ELF-1 (cell line): ENCODE data around the gene ENTPD7.
A peak's percentile ranks its signal among the peaks of the same experiment; 100 is the strongest.
"Not testable (repeated sequence)": the region's sequence is repeated elsewhere in the genome, so short reads cannot be mapped to it uniquely, and the experiment has no call there.

Experiments
- DNase-seq: peaks from one replicate; pipeline ENCODE4 v3.0.0-alpha.2; 2016; ENCODE audit warnings: low read depth, low spot score

ENTPD7 gene, protein sequence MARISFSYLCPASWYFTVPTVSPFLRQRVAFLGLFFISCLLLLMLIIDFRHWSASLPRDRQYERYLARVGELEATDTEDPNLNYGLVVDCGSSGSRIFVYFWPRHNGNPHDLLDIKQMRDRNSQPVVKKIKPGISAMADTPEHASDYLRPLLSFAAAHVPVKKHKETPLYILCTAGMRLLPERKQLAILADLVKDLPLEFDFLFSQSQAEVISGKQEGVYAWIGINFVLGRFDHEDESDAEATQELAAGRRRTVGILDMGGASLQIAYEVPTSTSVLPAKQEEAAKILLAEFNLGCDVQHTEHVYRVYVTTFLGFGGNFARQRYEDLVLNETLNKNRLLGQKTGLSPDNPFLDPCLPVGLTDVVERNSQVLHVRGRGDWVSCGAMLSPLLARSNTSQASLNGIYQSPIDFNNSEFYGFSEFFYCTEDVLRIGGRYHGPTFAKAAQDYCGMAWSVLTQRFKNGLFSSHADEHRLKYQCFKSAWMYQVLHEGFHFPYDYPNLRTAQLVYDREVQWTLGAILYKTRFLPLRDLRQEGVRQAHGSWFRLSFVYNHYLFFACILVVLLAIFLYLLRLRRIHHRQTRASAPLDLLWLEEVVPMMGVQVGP

GRCh38 chr10:99659031-99659867, at the start of gene ENTPD7:
Gene ENTPD7, plus strand, starts transcription at chr10:99659509. Its CDS starts 448 bp downstream, at chr10:99659957.
- DNase-seq = peak; percentile 98

DNA sequence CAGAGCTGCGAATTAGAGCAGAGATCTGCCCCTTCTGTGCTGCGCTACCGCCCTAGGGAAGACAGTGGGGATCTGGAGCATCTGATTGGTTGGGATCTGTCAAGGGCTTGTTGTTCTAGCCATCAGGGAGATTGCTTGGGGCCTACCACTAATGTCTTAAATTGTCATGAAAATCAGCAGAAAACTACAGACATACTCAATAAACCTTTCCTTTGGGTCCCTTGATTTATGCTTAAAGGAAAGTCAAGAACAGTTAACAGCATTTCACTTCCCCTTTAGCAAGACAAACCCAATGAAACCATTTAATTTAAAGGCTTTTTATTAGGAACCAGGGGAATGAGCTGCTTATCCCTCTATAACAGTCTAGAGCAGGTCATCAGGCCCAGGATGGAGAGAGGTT, 49.1 kb upstream of the ENTPD7 start:
- DNase-seq = no peak

DNA sequence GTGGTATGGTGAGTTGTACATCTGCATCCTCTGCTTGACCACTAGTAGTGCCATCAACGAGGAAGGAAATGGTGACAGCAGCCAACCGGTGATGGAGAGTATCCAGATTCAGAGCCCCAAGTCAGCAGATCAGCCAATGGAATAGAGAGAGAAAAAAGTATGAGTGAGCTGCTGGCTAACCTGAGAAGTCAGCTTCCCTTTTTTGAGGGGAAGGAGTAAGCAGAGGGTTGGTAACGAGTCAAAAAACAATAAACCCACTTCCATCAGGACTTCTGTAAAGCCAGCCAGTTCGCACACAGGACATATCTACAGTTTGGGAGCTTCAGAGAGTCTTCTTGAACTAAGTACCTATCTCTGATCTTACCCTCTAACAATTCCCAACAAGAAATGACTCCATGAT, 48.0 kb upstream of the ENTPD7 start:
- DNase-seq = no peak

- DNase-seq = peak; percentile 80
Observed at GRCh38 chr10:99612167-99612831, 47.0 kb upstream of the ENTPD7 start.

DNA sequence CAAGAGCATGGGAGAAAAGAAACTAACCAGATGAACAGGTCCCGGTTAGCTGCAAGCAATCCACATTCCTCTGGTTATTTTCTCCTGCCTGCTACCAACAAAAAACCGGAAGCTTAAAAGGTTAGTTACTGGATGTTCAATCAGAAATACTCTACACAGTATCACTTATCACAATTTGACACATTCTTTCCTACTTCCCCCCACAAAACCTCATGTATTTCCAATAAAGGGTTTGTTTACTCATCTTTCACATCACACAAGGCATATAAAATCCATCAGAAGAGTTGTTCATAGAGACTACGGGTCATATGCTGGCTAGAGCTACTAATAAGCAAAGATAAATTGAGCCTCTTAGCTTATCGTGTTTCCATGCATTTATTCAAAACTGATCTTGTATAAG, 43.9 kb upstream of the ENTPD7 start:
- DNase-seq = no peak

DNA sequence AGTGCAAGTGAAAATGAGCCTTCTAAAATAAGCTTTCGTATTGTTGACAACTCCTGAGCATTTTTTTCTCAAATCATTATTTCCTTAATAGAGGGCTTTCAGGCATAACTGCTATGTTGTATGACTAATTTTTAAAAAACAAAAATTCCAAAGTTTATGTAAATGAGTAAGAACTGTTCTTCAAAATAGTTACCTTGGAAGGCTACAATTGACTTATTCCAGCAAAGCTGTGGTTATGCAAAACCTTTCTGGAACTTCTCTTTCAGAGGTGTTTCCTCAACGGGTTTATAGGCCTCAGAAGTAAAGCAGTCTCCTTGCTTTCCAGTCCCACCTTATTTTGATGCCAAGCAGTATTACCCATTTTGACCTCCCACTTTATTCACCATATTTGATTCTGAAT, 41.6 kb upstream of the ENTPD7 start:
- no peak for DNase-seq

GRCh38 chr10:99619090-99619800, 40.1 kb upstream of the ENTPD7 start:
- DNase-seq = no peak

DNA sequence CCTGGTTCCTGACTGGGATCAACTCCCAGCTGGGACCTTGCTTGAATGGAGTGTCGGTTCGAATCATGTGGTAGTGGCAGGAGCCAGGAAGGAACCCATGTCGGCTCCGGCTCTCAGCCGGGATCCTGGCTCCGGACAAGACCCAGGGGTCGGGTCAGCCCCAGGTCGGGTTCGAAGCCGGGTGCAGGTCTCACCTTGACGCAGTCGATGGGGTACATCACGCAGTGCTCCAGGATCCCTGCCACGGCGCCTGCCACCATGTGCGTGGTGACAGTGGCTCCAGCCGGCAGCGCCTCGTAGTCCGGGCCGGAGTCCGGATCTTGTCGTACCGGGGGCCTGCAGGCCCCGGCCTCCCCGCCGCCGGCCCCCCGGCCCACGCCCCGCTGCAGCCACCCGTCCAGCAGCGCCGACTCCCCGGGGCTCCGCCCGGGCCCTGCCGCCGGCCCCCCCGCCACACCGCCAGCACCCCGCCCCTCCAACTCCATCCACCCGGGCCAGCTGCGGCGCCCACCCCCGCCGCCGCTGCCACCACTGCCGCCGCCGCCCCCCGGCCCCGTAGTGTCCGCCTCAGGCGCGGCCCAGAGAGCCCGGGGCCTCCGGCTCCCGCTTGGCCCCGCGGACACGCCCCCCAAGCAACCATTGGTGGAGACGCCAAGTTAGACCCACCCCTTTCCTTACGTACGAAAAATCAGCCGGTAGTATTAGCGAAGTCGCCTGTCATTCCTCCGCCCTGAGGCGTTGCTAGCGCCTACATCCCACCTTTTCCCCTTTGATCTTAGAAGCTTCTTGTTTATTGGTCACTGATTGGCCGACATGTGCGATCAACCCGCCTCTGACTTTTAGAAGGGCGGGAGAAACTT, 39.2 kb upstream of the ENTPD7 start, which contains the start of gene SLC25A28:
TSS of gene SLC25A28 (minus strand) at position 589 of the 860 bp plus-strand sequence. CDS start at position 485, 104 bp downstream.
- peak; percentile 100 for DNase-seq

DNA sequence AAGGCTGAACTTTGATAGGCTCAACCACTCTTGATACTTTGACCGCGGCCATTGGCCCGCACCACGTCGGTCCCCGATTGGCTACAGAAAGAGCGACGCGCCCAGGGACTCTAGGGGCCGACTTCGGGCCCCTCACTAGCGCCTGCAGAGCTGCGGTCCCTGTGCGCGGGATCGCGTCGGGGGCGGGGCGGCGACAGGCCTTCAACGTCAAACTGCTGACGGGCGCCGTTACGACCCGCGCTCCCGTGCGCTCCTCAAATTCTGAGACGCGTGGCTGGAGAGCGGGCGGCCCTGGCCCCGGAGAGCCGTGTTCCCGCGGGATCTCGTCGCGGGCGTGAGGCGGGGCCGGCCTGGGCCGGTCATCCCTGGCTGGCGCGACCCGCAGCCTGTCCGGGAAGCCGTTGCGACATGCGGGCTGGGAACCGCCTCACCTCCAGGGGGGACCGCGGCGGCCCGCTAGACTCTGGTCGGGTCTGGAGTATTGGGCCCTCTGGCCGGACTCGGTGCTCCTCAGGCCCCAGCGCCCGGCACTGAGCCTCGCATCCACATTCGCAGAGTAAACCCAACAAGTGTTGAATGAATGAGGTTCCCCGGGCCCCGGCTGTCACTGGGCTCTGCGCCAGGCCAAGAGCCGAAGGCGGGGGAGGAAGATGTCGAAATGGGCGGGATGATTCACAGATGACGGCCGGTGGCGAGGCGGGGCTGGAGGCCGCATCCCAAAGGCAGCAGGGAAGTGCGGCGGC, 38.4 kb upstream of the ENTPD7 start:
- peak; percentile 93 for DNase-seq

DNA sequence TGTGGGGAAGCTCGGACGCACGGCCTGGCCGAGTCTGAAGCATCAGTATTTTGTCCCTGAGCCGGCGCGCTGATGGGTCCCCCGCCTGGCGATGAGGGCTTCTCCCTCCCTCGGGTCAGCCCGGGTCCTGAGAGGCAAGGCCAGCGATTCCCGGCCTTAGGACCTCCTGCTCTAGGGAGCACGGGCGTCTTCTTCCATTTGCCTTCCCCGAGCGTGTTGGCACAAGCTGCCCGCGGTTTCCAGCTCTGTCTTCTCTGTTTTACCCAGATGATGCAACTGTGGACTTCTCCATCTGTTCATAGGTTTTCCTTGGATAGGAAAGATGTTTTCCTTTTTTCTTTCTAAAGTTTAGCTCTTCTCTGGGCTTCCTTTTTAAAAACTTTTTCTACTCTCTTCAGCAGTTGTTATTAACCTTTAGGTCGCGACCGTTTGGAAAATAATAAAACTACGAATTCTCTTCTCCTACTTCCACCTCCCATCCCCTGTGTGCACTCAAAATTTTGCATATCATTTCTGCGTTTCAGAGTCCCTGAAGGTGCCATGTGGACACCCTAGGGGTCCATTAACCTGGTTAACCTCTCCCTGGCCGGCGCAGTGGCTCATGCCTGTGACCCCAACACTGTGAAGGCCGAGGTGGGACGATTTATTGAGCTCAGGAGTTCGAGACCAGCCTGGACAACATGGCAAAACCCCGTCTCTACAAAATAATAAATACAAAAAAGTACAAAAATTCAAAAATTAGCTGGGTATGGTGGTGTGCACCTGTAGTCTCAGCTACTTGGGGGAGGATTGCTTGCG, 37.7 kb upstream of the ENTPD7 start:
- DNase-seq = no peak

DNA sequence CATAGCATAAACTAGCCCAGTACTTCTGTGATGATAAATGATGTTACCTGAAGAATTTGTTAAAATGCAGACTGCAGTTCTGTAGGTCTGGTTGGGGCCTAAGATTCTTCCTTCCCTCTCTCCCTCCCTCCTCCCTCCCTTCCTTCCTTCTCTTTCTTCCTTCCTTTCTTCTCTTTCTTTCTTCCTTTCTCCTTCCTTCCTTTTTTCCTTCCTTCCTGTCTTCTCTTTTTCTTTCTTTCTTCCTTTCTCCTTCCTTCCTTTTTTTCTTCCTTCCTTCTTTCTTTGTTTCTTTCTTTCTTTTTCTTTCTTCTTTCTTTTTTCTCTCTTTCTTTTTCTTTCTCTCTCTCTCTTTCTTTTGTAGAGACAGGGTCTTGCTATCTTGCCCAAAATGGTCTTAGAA, 35.4 kb upstream of the ENTPD7 start:
- no peak for DNase-seq

DNA sequence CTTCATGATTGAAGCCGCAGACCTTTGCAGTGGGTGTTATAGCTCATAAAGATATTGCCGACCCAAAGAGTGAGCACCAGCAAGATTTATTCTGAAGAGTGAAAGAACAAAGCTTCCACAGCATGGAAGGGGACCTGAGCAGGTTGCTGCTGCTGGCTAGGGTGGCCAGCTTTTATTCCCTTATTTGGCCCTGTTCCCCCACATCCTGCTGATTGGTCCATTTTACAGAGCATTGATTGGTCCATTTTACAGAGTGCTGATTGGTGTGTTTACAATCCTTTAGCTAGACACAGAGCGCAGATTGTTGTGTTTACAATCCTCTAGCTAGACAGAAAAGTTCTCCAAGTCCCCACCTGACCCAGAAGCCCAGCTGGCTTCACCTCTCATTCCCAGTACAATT, 34.2 kb upstream of the ENTPD7 start:
- not testable (repeated sequence) for DNase-seq

- DNase-seq = no peak
Observed at GRCh38 chr10:99628923-99629624, 30.2 kb upstream of the ENTPD7 start.

DNA sequence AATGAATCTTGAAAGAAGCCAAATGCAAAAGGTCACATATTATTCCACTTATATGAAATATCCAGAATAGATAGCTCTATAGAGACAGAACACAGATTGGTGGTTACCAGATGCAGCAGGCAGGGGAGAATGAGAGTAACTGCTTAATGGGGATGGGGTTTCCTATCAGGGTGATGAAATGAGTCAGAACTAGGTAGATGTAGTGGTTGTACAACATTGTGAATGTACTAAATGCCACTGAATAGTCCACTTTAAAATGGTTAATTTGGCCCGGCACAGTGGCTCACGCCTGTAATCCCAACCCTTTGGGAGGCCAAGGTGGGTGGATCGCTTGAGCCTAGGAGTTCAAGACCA, 29.7 kb upstream of the ENTPD7 start:
- DNase-seq = no peak

DNA sequence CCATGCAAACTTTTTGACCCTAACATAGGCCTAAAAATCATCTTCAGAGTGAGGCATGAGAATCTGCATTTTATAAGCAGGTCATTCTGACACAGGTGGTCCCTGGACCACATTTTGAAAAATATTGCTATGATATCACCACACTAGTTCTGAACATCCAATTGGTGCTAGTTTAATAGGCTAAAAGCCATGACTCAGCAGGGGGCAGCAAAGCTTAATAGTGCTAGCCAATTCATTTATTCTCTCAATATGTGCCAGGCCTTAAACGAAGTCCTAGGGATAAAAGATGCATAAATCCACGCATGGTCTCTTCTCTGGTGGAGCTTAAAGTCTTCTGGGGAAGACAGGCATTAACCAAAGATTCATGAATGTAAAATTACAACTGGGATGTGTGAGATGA, 28.9 kb upstream of the ENTPD7 start:
- no peak for DNase-seq

DNA sequence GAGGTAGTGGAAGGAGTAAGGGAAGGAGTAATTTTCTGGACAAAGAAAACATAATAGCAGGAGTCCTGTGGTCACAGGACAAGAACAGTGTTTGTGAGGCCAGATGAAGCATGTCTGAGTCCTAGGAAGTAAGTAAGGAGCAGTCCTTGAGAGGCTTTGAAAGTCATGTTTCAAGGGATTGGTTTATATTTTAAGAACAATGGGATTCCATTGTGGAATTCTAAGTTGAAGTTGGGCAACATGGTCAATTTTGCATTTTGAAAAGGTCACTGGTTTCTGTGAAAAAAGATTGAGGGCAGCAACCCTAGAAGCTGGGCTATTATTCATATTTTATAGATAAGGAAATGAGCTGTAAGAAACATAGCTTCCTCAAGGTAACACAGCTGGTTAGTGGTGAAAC, 28.3 kb upstream of the ENTPD7 start:
- no peak for DNase-seq

GRCh38 chr10:99631496-99631895, 27.8 kb upstream of the ENTPD7 start:
- DNase-seq = no peak

- peak; percentile 36 for DNase-seq
Observed at GRCh38 chr10:99633832-99634231, 25.5 kb upstream of the ENTPD7 start.
